SU-DHL-6 (cell line): ENCODE data around the gene PHIP.

ENCODE experiments used
- H2AFZ ChIP-seq: fragments of 200-600 bp; sonication (generic); 2 replicates; pipeline ENCODE4 v1.6.1; 2014; ENCODE audit warnings: low read depth, mild to moderate bottlenecking, moderate library complexity, mixed read lengths, antibody characterized with exemption, low read length; ENCODE audit not compliant: severe bottlenecking
- H3F3A ChIP-seq: fragments of 200-600 bp; shearing (Covaris generic); 2 replicates; pipeline ENCODE4 v1.6.0; 2016; ENCODE audit warnings: antibody characterized with exemption, mild to moderate bottlenecking; ENCODE audit not compliant: insufficient read depth
- H3K27ac ChIP-seq: fragments of 200-600 bp; sonication (generic); 2 replicates; pipeline ENCODE4 v1.5.1; 2016; ENCODE audit warnings: low read depth, mild to moderate bottlenecking, low read length, moderate library complexity, mixed read lengths
- H3K27me3 ChIP-seq: fragments of 200-600 bp; sonication (generic), shearing (Covaris generic); 2 replicates; pipeline ENCODE4 v1.6.0; 2014; ENCODE audit warnings: mild to moderate bottlenecking, low read length
- H3K36me3 ChIP-seq: fragments of 200-600 bp; sonication (generic); 2 replicates; pipeline ENCODE4 v1.6.1; 2014; ENCODE audit warnings: mild to moderate bottlenecking, low read length, mixed read lengths
- H3K4me2 ChIP-seq: fragments of 300-600, 200-600 bp; shearing (Covaris generic), sonication (generic); 2 replicates; pipeline ENCODE4 v1.6.0; 2014; ENCODE audit warnings: low read length, low read depth, mild to moderate bottlenecking; ENCODE audit not compliant: poor library complexity, severe bottlenecking
- H3K4me3 ChIP-seq: fragments of 200-600 bp; sonication (generic); 2 replicates; pipeline ENCODE4 v1.5.1; 2014; ENCODE audit warnings: antibody characterized with exemption, low read length, mild to moderate bottlenecking, mixed read lengths; ENCODE audit not compliant: insufficient read depth, poor library complexity, severe bottlenecking
- H3K79me2 ChIP-seq: fragments of 200-600 bp; sonication (generic); 2 replicates; pipeline ENCODE4 v1.6.1; 2014; ENCODE audit warnings: mild to moderate bottlenecking, low read length, moderate library complexity; ENCODE audit not compliant: insufficient read depth
- H3K9ac ChIP-seq: fragments of 200-600 bp; sonication (generic); 2 replicates; pipeline ENCODE4 v1.7.0; 2014; ENCODE audit warnings: mild to moderate bottlenecking, low read length
- H3K9me2 ChIP-seq: fragments of 200-600 bp; sonication (generic); replicated peaks from 2 replicates; pipeline ENCODE4 v1.6.1; 2014; ENCODE audit warnings: low read length; ENCODE audit not compliant: insufficient read depth
- H3K9me3 ChIP-seq: fragments of 200-600 bp; sonication (generic); 2 replicates; pipeline ENCODE4 v1.6.1; 2014; ENCODE audit warnings: low read length, mixed read lengths; ENCODE audit not compliant: insufficient read depth
- H4K20me1 ChIP-seq: fragments of 200-600 bp; sonication (generic); 2 replicates; pipeline ENCODE4 v1.6.1; 2014; ENCODE audit warnings: low read depth, mild to moderate bottlenecking, antibody characterized with exemption, low read length, moderate library complexity, mixed read lengths
- CTCF ChIP-seq: fragments of 200-600 bp; sonication (generic); IDR thresholded peaks from one replicate; pipeline ENCODE4 v1.5.1; 2017; ENCODE audit warnings: antibody characterized with exemption, mild to moderate bottlenecking, low read length, moderate library complexity; ENCODE audit not compliant: insufficient read depth, poor library complexity, severe bottlenecking
- EZH2phosphoT487 ChIP-seq: fragments of 200-600 bp; sonication (generic), shearing (Covaris generic); conservative IDR thresholded peaks from 2 replicates; pipeline ENCODE4 v1.6.1; 2018; ENCODE audit warnings: mild to moderate bottlenecking, antibody characterized with exemption, low read length, moderate library complexity, mixed read lengths

Gene PHIP

GRCh38 chr6:79005497-79005896 lies 72.6 kb downstream of the PHIP start:
- no peak overlapping the region for H3K4me3 ChIP-seq
- H3K9ac ChIP-seq, result no peak overlapping the region
- H3K9me2 ChIP-seq, result no peaks in the 10 kb centered on the region
- H3K36me3 ChIP-seq, result peaks cover 79% of the 10 kb centered on the region
- H3K27ac ChIP-seq, result no peak overlapping the region
- H4K20me1 ChIP-seq, result peaks cover 4% of the 10 kb centered on the region; the same call in 1 of the 2 replicates
- H3F3A ChIP-seq, result no peaks in the 10 kb centered on the region
- no peaks in the 10 kb centered on the region for H3K27me3 ChIP-seq
- no peak for TF ChIP-seq CTCF
- TF ChIP-seq EZH2phosphoT487, result no peak
- no peak overlapping the region for H3K4me2 ChIP-seq
- H3K9me3 ChIP-seq, result no peaks in the 10 kb centered on the region
- no peaks in the 10 kb centered on the region for H3K79me2 ChIP-seq
- H2AFZ ChIP-seq, result no peak overlapping the region

GRCh38 chr6:79005024-79005423 lies 73.0 kb downstream of the PHIP start:
- Histone ChIP-seq H3F3A (no peaks in the 10 kb centered on the region; the same call in 1 of the 2 replicates), H3K27me3 (no peaks in the 10 kb centered on the region), H3K4me2 (no peak overlapping the region), H2AFZ (no peak overlapping the region), H4K20me1 (peaks cover 4% of the 10 kb centered on the region; the same call in 1 of the 2 replicates), H3K36me3 (peaks cover 81% of the 10 kb centered on the region), H3K4me3 (no peak overlapping the region), H3K79me2 (no peaks in the 10 kb centered on the region), H3K9me2 (no peaks in the 10 kb centered on the region), H3K27ac (no peak overlapping the region), H3K9ac (no peak overlapping the region), H3K9me3 (no peaks in the 10 kb centered on the region)
- TF ChIP-seq CTCF, result no peak
- no peak for TF ChIP-seq EZH2phosphoT487

GRCh38 chr6:79004239-79004638 lies 73.8 kb downstream of the PHIP start:
- no peaks in the 10 kb centered on the region for H3K9me2 ChIP-seq
- no peaks in the 10 kb centered on the region; the same call in 1 of the 2 replicates for H3F3A ChIP-seq
- H3K9ac ChIP-seq, result no peak overlapping the region
- H3K79me2 ChIP-seq, result no peaks in the 10 kb centered on the region
- no peak overlapping the region for H3K4me3 ChIP-seq
- H3K27me3 ChIP-seq, result no peaks in the 10 kb centered on the region
- H3K36me3 ChIP-seq, result peaks cover 86% of the 10 kb centered on the region
- H2AFZ ChIP-seq, result no peak overlapping the region
- H3K27ac ChIP-seq, result no peak overlapping the region
- peaks cover 4% of the 10 kb centered on the region; the same call in 1 of the 2 replicates for H4K20me1 ChIP-seq
- TF ChIP-seq CTCF (no peak), EZH2phosphoT487 (no peak)
- no peaks in the 10 kb centered on the region for H3K9me3 ChIP-seq
- no peak overlapping the region for H3K4me2 ChIP-seq
